Measurements from ENCODE around the gene CNPY3. TPM values are rescaled to one million over a fixed set of nuclear protein-coding genes. Genes with fewer than 3 reads are reported as not detected.

Gene CNPY3
- total RNA-seq, 1 donor from 2014 or later: 41.0 TPM

- no peak overlapping the region for H3K27ac Mint-ChIP-seq (ENCODE audit: unreplicated experiment)
- H3K36me3 Mint-ChIP-seq (ENCODE audit: low read depth): peaks cover 15% of the 10 kb centered on the region
- no peak for DNase-seq (ENCODE audit: low spot score)
- no peak for TF ChIP-seq CTCF (IDR thresholded peaks at IDR 0.05)
- H3K27me3 Mint-ChIP-seq (ENCODE audit: low read depth): no peaks in the 10 kb centered on the region
- peaks cover 26% of the 10 kb centered on the region for H3K4me1 Mint-ChIP-seq (ENCODE audit: low read depth)
- no peaks in the 10 kb centered on the region for H3K9me3 Mint-ChIP-seq (ENCODE audit: low read depth)
- no peak overlapping the region for H3K4me3 Mint-ChIP-seq (ENCODE audit: unreplicated experiment)
Observed at GRCh38 chr6:42933205-42933604, 3.9 kb downstream of the CNPY3 start.

GRCh38 chr6:42935322-42935721 lies 6.0 kb downstream of the CNPY3 start:
- Mint-ChIP-seq H3K4me1 (ENCODE audit: low read depth) (peaks cover 17% of the 10 kb centered on the region), H3K9me3 (ENCODE audit: low read depth) (no peaks in the 10 kb centered on the region), H3K36me3 (ENCODE audit: low read depth) (peaks cover 15% of the 10 kb centered on the region), H3K27me3 (ENCODE audit: low read depth) (no peaks in the 10 kb centered on the region), H3K27ac (ENCODE audit: unreplicated experiment) (no peak overlapping the region), H3K4me3 (ENCODE audit: unreplicated experiment) (no peak overlapping the region)
- TF ChIP-seq CTCF (IDR thresholded peaks at IDR 0.05): no peak
- no peak for DNase-seq (ENCODE audit: low spot score)

- H3K36me3 Mint-ChIP-seq (ENCODE audit: low read depth): peaks cover 15% of the 10 kb centered on the region
- peaks cover 8% of the 10 kb centered on the region for H3K4me1 Mint-ChIP-seq (ENCODE audit: low read depth)
- H3K27ac Mint-ChIP-seq (ENCODE audit: unreplicated experiment): no peak overlapping the region
- DNase-seq (ENCODE audit: low spot score): no peak
- H3K27me3 Mint-ChIP-seq (ENCODE audit: low read depth): no peaks in the 10 kb centered on the region
- no peak for TF ChIP-seq CTCF (IDR thresholded peaks at IDR 0.05)
- H3K4me3 Mint-ChIP-seq (ENCODE audit: unreplicated experiment): no peak overlapping the region
- H3K9me3 Mint-ChIP-seq (ENCODE audit: low read depth): no peaks in the 10 kb centered on the region
Observed at GRCh38 chr6:42936398-42936797, 7.1 kb downstream of the CNPY3 start.

- Mint-ChIP-seq H3K36me3 (ENCODE audit: low read depth) (peaks cover 12% of the 10 kb centered on the region), H3K27ac (ENCODE audit: unreplicated experiment) (no peak overlapping the region), H3K4me1 (ENCODE audit: low read depth) (no peaks in the 10 kb centered on the region)
Observed at GRCh38 chr6:42937548-42938427, 8.5 kb downstream of the CNPY3 start.

GRCh38 chr6:42938428-42938796 lies 9.1 kb downstream of the CNPY3 start:
- Mint-ChIP-seq H3K36me3 (ENCODE audit: low read depth) (peaks cover 14% of the 10 kb centered on the region), H3K9me3 (ENCODE audit: low read depth) (no peaks in the 10 kb centered on the region), H3K27ac (ENCODE audit: unreplicated experiment) (no peak overlapping the region)

More at GRCh38 chr6:42937548-42938427, 8.5 kb downstream of the CNPY3 start:
- H3K4me3 Mint-ChIP-seq (ENCODE audit: unreplicated experiment): no peak overlapping the region
- H3K9me3 Mint-ChIP-seq (ENCODE audit: low read depth): no peaks in the 10 kb centered on the region
- H3K27me3 Mint-ChIP-seq (ENCODE audit: low read depth): no peaks in the 10 kb centered on the region
- no peak for DNase-seq (ENCODE audit: low spot score)
- no peak for TF ChIP-seq CTCF (IDR thresholded peaks at IDR 0.05)

More at GRCh38 chr6:42938428-42938796, 9.1 kb downstream of the CNPY3 start:
- H3K27me3 Mint-ChIP-seq (ENCODE audit: low read depth): no peaks in the 10 kb centered on the region
- no peaks in the 10 kb centered on the region for H3K4me1 Mint-ChIP-seq (ENCODE audit: low read depth)
- TF ChIP-seq CTCF (IDR thresholded peaks at IDR 0.05): no peak
- H3K4me3 Mint-ChIP-seq (ENCODE audit: unreplicated experiment): no peak overlapping the region
- DNase-seq (ENCODE audit: low spot score): no peak

Data from chondrocyte (in vitro differentiated cells).